Limb (tissue), 2 donors: ENCODE data around the gene CCDC157.
"Not testable (repeated sequence)": the region's sequence is repeated elsewhere in the genome, so short reads cannot be mapped to it uniquely, and the experiment has no call there.

ENCODE experiments used
- DNase-seq, 2 donors: peaks; one replicate each; pipeline ENCODE4 v3.0.0-alpha.2; 2016; ENCODE audit errors: extremely low spot score in 2 of 2

The CCDC157 gene

GRCh38 chr22:30386960-30387827 lies 30.4 kb downstream of the CCDC157 start, which contains the start of gene RNF215:
Gene RNF215 (minus strand): TSS chr22:30387411. CDS start chr22:30387313, 98 bp downstream.
- peak; percentile 87 to 93 for DNase-seq

- DNase-seq: no peak
Observed at GRCh38 chr22:30390974-30391691, 34.3 kb downstream of the CCDC157 start.

GRCh38 chr22:30392661-30393321 lies 36.0 kb downstream of the CCDC157 start:
- no peak for DNase-seq

GRCh38 chr22:30393322-30393680 lies 36.5 kb downstream of the CCDC157 start:
- no peak for DNase-seq

GRCh38 chr22:30393885-30394284 lies 37.1 kb downstream of the CCDC157 start:
- no peak for DNase-seq

- DNase-seq: peak; percentile 25 to 76
Observed at GRCh38 chr22:30396871-30397655, 40.3 kb downstream of the CCDC157 start, which contains the start of gene SEC14L2. Gene SEC14L2 (plus strand): TSS chr22:30397018. CDS start chr22:30397117, 99 bp downstream.

- no peak for DNase-seq
Observed at GRCh38 chr22:30397656-30398635, 41.1 kb downstream of the CCDC157 start.

- no peak for DNase-seq
Observed at GRCh38 chr22:30398685-30399680, 42.2 kb downstream of the CCDC157 start.

- no peak for DNase-seq
Observed at GRCh38 chr22:30399718-30400117, 42.9 kb downstream of the CCDC157 start.

GRCh38 chr22:30400159-30400558 lies 43.4 kb downstream of the CCDC157 start:
- no peak for DNase-seq

- DNase-seq: not testable (repeated sequence)
Observed at GRCh38 chr22:30401024-30401423, 44.2 kb downstream of the CCDC157 start.

- no peak for DNase-seq
Observed at GRCh38 chr22:30402028-30402765, 45.4 kb downstream of the CCDC157 start.

GRCh38 chr22:30402766-30403104 lies 45.9 kb downstream of the CCDC157 start:
- DNase-seq: not testable (repeated sequence)

- DNase-seq: no peak
Observed at GRCh38 chr22:30404307-30404706, 47.5 kb downstream of the CCDC157 start.

GRCh38 chr22:30405731-30406130 lies 48.9 kb downstream of the CCDC157 start:
- DNase-seq: no peak

- DNase-seq: no peak
Observed at GRCh38 chr22:30406400-30406799, 49.6 kb downstream of the CCDC157 start.

- no peak for DNase-seq
Observed at GRCh38 chr22:30408388-30409102, 51.7 kb downstream of the CCDC157 start.
